HepG2 (cell line): ENCODE data around the gene BACH2.

Experiments used
- ATF2 ChIP-seq: sonication (generic); formaldehyde crosslinking; IDR thresholded peaks from 2 replicates; pipeline ENCODE4 v1.4.0; 2020; ENCODE audit warnings: missing genetic modification reagents
- CTCF ChIP-seq: sonication (generic); formaldehyde crosslinking; IDR thresholded peaks from 2 replicates; pipeline ENCODE4 v1.5.0; 2020; ENCODE audit warnings: mild to moderate bottlenecking, missing genetic modification reagents, moderate library complexity
- JDP2 ChIP-seq: sonication (generic); formaldehyde crosslinking; IDR thresholded peaks from 2 replicates; pipeline ENCODE4 v1.8.1; 2022; ENCODE audit warnings: missing genetic modification reagents, borderline replicate concordance
- KLF12 ChIP-seq: sonication (generic); formaldehyde crosslinking; IDR thresholded peaks from 2 replicates; pipeline ENCODE4 v1.4.0; 2020; ENCODE audit warnings: missing genetic modification reagents, borderline replicate concordance

- TF ChIP-seq KLF12 (no peak), ATF2 (CRISPR knock-in tag) (no peak), JDP2 (CRISPR knock-in tag) (no peak), CTCF (CRISPR knock-in tag) (peak; percentile 24; the same call in 1 of the 2 replicates)
Observed at GRCh38 chr6:90086517-90086916, 210.1 kb downstream of the BACH2 start.
